Measurements from ENCODE around the gene IKZF2.
A peak's percentile ranks its signal among the peaks of the same experiment; 100 is the strongest.

IKZF2 gene

GRCh38 chr2:213151437-213152064 lies at the start of gene IKZF2:
IKZF2 (minus strand) TSS chr2:213151612; CDS start chr2:213148629, 2,983 bp downstream.
- peak; percentile 91 for DNase-seq

- DNase-seq = peak; percentile 28
Measured at GRCh38 chr2:213199871-213200270, 48.5 kb upstream of the IKZF2 start.

DNA sequence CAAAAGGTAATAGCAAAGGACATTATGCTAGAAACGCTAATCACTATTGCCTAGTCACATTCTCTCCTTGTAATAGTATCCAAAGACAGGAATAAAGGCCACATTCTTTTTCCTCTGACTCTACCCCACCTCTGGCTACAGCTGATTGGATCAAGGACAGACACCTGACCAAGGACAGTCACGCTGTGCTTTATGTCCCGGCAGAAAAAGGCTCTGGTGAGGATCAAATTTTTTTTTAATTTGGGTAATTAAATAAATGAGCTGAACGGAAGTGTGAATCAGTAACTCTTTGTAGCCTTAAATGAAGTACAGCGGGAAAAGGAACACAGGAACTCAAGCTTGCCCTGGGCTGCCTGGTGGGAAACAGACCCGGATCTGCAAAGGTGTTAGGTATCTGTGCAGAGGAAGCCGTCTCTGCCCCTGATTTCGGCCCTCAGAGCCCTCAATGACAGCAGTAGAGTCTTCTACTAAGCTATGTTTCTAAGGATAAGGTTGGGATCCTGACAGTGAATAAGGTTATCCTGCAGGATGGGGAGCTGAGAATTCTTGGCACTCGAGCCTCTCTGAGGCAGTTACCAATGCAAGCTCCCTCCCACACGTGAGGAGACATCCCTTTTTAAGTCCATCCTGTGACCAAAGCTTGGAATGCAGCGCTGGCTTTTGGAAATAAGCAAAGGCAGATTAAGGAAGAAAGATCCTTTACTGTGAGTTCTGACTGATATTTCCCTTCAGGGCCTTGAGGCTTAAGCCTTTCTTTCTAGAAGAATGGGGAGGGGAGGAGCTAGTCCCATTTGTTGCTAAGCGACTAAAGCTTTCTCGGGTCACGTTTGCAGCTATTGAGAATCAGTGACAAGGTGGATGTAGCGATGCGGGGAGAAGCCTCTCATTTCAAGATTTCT lies 37.8 kb upstream of the IKZF2 start:
- no peak for DNase-seq

DNA sequence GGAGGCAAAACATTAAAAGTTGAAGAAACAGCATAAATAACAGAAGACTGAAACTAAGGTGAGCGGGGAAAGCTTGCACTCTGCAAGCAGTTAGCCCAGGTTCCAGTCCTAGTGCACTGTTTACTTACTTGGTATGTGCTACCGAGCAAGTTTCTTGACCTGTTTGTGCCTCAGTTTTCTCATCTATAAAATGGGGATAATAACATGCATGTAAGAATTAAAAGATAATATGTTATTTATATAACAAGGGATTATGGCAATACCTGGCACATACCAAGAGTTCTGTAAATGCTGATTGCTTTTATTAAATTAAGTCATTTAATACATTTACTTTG lies 37.1 kb upstream of the IKZF2 start:
- no peak for DNase-seq

DNA sequence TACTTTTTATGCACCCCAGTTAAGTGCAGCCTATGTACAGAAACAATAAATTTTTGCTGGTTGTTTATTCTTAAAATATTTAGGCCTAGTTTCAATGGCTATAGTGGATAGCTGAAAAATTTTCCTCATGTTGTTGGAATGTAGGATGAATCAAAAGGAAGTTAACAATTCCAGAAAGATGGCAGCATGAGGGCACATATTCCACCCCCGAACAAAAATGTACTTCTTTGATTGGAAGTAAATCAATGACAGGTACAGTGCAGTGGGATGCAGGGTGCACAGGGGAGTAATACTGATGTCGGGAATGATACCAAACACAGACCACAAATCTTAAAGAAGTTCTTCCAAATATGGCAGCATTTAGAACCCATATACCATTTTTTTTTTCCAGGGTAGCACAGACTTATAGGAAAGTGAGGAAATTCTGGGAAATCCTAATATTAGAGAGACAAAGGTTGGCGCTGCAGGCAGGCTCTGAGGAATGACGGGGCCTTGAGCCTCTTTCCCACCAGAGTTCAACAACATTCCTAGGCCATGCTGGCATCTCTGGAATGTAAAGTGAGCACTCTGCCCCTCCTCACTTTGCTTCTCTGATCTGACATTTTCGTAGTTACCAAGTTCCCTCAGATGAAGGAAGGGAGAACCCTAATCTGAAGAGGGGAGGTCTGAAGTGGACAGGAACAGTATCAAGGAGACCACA lies 36.6 kb upstream of the IKZF2 start:
- DNase-seq = no peak

DNA sequence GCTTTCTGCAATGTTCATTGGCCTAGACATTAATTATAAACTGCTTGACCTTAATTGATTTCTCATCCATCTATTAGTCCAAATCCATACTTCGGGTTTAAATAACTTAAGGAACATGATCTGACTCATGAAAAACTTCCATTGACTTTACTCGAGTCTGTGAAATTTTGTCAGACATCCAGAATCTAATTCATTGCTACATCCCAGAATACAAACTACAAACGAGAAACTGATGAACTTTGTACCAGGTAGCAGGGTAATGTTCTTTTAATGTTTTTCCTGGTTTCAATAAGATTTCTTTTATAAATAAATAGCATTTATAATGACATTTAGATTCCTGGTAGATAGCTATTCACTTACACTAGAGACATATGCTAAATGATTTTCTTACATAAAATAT lies 36.0 kb upstream of the IKZF2 start:
- DNase-seq = no peak

DNA sequence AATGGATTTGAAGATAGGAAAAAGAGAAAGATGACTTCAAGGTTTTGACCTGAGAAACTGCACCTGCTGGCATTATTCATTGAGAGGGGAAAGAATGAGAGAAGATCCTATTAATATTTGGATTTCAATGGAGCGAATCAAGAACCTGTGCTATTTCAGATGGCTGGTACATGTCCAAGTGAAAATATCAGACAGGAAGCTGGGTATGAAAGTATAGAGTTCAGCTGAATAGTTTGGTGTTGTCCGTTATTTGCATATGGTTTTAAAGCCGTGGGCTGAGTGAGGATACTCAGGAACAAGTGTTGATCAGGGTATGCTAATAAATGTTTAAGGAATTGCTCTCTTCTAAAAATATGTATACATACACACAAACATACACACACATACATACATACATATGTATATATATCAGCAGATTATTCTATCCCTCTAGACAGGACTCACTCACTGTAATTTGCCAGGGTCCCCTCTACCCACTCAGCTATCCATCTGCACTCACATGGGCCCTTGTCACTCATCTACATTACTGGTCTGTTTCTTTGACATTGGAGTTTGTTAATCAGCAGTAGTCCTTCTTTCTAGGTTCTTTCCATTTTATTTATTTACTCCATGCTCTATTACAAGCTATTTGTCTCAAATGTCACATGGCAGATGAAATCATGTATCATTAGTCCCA lies 33.9 kb upstream of the IKZF2 start:
- DNase-seq = no peak

DNA sequence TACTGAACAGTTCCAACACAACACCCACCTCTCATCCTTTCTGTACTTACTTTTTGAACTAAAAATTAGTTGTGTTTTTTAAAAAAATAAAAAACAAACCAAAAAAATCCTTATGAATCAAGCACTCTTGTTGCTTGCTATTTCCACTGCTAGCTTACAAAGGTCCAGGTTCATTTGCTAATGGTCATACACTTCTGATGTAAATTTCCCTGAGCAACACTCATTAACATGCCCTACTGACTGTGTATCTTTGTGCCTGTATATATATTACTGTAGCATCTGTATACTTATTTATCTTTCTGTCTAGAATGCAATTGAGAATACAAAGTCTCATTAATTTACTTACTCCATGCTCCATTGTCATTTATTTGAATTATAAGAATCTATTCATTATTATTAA lies 30.3 kb upstream of the IKZF2 start:
- DNase-seq = no peak

- DNase-seq = peak; percentile 8
Measured at GRCh38 chr2:213177679-213178078, 26.3 kb upstream of the IKZF2 start.

DNA sequence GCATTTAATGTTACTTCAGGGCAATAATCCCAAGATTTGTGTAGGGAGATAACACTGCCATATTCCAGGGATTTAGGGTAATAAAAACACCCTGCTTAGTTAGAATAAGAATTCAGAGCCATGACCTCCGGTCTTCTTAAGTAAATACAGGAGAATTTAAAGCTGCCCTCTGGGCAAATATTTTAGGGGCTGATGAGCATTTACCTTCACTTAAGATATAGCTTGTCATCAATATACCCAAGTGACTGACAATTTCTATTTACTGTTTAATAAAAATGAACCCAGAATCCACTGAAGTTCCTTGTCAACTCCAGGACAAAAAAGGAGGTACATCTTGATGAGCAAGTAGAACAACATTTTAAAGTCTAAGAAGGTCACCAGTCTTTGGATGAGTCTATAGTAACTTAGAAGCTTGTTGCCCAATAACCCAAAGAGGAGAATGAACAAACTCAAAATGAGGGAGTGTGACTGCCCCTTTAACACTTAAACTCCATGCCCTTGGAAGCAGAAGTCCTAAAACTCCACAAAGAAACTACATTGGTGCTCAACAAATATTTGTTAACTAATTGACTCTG lies 24.3 kb upstream of the IKZF2 start:
- no peak for DNase-seq

- DNase-seq = no peak
Measured at GRCh38 chr2:213172641-213173040, 21.2 kb upstream of the IKZF2 start.

DNA sequence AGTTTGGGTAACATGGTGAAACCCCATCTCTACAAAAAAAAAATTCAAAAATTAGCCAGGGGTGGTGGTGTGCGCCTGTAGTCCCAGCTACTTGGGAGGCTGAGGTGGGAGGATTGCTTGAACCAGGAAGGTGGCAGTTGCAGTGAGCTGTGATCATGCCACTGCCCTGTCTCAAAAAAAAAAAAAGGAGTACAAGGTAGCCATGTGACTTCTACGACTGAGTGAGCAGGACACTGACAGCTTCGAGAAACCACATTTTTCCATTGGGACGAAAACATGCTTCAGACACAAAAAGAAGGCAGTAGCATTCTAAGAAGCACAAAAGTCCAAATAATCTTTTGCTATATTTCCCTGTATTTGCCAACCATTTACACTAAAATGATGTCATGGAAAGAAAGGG lies 19.7 kb upstream of the IKZF2 start:
- no peak for DNase-seq

DNA sequence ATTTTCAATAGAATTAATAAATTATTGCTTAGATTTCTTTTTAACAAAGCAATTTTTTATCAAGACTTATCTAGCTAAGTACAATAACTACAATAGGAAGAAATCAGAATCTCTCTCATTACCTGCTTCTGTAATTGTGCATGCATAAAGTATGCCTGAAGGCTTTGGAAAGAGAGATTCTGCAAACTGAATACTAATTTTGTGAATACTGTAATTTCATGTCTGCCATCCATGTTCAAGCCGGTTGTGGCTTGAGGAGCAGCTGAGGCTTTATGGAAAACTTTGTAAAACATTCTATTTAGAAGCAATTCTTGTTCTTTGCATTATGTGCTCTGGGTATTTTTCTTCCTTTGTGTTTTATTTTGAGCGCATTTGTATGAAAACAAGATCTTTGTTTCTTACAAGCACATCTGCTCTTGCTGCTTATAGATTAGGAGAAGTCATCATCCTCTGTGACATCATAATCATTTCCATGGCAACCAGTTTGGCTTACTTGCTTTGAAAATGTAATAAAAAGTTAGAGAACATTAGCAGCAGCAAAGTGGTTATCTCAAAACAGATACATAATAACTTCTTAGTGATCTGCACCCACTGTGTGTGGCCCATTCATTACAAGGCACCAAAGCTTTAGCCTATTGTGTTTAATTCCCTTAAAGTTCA lies 16.0 kb upstream of the IKZF2 start:
- DNase-seq = no peak

DNA sequence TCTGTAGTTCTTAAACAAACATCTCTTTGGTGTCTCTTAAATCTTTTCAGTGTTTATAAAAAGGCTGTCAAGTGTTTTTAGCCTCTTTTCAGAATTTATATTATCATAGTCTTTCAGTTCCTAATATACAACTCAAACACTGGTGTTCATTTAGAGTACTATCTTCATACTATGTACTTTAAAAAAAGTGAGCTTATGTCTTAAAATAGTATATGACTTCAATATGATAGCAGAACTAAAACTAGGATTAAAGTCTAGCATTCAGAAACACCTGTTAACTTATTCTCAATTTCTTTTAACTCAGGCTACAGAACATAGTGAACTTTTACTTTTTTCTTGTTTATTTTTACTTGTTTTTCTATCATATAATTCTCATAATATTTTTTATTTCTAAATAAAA lies 14.7 kb upstream of the IKZF2 start:
- DNase-seq = no peak

DNA sequence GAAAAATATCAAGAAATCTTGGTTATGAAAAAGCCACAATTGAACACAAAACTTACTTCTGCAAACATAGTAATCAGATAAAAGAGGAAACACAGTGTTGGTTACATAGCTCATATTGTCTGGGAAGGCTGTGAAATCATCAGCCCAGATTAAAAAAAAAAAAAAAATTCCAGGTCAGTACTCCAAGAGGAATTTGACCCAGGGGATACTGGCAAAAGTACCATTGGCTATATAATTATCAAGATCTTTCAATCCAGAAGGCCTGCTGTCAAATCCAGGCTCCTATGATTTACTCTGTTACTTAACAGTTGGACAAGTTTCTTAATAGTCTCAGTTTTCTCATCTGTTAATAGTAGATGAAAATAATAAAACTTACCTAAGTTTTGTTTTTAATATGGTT lies 12.9 kb upstream of the IKZF2 start:
- DNase-seq = peak; percentile 16

- no peak for DNase-seq
Measured at GRCh38 chr2:213162516-213163118, 11.2 kb upstream of the IKZF2 start.

DNA sequence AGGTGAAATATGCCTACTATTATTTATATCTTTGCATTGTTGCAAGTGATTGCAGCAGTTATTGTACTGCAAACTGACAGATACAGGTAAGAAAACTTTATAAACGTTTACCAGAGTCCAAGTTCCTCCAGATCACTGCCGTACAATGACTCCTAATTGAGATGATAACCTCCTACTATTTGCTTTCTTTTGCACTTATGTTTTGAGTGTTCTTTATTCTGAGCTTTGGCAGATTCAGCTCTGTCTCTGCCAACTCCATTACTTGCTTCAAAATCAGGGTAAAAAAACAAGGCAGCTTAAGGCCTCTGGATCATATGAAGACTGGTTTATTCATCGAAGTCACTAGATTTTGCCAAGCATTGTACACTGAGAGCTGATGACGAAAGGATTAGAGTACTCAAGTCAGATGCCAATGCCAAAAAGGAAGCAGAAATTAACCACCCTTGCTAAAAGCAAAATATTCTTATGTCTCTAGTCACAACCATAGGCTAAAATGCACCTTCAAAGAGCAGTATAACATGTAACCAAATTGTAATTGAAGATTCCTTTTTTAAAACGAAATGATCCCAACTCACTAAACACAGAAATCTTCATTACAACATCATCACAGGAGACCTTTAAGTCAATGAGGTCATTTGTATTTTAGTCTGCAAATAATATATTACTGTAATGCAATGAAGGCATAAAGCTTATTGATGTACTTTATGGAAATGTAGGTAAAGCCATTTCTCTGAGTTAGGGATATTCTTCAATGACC lies 10.5 kb upstream of the IKZF2 start:
- DNase-seq = no peak

GRCh38 chr2:213159768-213160167 lies 8.4 kb upstream of the IKZF2 start:
- no peak for DNase-seq

GRCh38 chr2:213157242-213157641 lies 5.8 kb upstream of the IKZF2 start:
- no peak for DNase-seq

GRCh38 chr2:213156717-213157116 lies 5.3 kb upstream of the IKZF2 start:
- DNase-seq = no peak

- no peak for DNase-seq
Measured at GRCh38 chr2:213152888-213153287, 1.5 kb upstream of the IKZF2 start.

Measured in OCI-M1 (cell line).